MCF 10A (cell line): ENCODE data around the gene SAG. TPM values are rescaled to one million over a fixed set of nuclear protein-coding genes. Genes with fewer than 3 reads are reported as not detected.

Experiments used
- BruUV-seq: library from RNA; stranded (reverse); fragments of 400-500 nt; replicated peaks from 2 replicates; lab custom pipeline; 2021; lab: Mats Ljungman, UMichigan
- CTCF ChIA-PET: fragments of 300-600 bp; sonication (Branson Sonifier 250); formaldehyde crosslinking; extraction: SDS; loops from one replicate; lab custom pipeline; 2021; ENCODE audit warnings: antibody characterized with exemption, inconsistent platforms; lab: Yijun Ruan, JAX
- POLR2A ChIA-PET: fragments of 300-600, 350-650 bp; sonication (Branson Sonifier 250); formaldehyde crosslinking; extraction: SDS; loops from one replicate; lab custom pipeline; 2020; ENCODE audit warnings: antibody characterized with exemption, inconsistent platforms; lab: Yijun Ruan, JAX
- DNase-seq: peaks from one replicate; pipeline ENCODE4 v3.0.0-alpha.2; 2018; ENCODE audit not compliant: unreplicated experiment
- H3K27ac Mint-ChIP-seq: one replicate; pipeline ENCODE4 v1.8.0; 2022; ENCODE audit warnings: mild to moderate bottlenecking, low read depth, mixed read lengths; ENCODE audit not compliant: unreplicated experiment
- H3K27me3 Mint-ChIP-seq: one replicate; pipeline ENCODE4 v1.8.0; 2022; ENCODE audit warnings: mixed read lengths; ENCODE audit not compliant: insufficient read depth, unreplicated experiment
- H3K36me3 Mint-ChIP-seq: one replicate; pipeline ENCODE4 v1.8.0; 2022; ENCODE audit warnings: mild to moderate bottlenecking, moderate library complexity, mixed read lengths; ENCODE audit not compliant: insufficient read depth, unreplicated experiment
- H3K4me1 Mint-ChIP-seq: one replicate; pipeline ENCODE4 v1.8.0; 2022; ENCODE audit warnings: mixed read lengths; ENCODE audit not compliant: insufficient read depth, unreplicated experiment
- H3K4me3 Mint-ChIP-seq: one replicate; pipeline ENCODE4 v1.8.0; 2022; ENCODE audit warnings: mild to moderate bottlenecking, moderate library complexity, mixed read lengths; ENCODE audit not compliant: unreplicated experiment
- H3K9me3 Mint-ChIP-seq: one replicate; pipeline ENCODE4 v1.8.0; 2022; ENCODE audit warnings: mixed read lengths; ENCODE audit not compliant: unreplicated experiment
- intact Hi-C: fragments of 100-400 bp; cut with micrococcal nuclease; formaldehyde crosslinking; loops from 2 replicates; pipeline ENCODE4 v1.14.1; 2022
- total RNA-seq: library from RNA; stranded (reverse); gene quantifications from 2 replicates; pipeline ENCODE4 v1.2.3, GENCODE V29; 2022
- TF ChIP-seq, protein P1 (sequence below): fragments of 200-600 bp; IDR thresholded peaks from one replicate; pipeline ENCODE4 v1.8.0; 2022; ENCODE audit warnings: antibody characterized with exemption, mild to moderate bottlenecking; ENCODE audit not compliant: unreplicated experiment

Gene SAG
- total RNA-seq, 1 experiment from 2014 or later: not detected

- DNase-seq: no peak
- BruUV-seq: no TSS peak
- Mint-ChIP-seq H3K36me3 (no peaks in the 10 kb centered on the region), H3K27me3 (peaks cover 16% of the 10 kb centered on the region), H3K27ac (no peak overlapping the region), H3K9me3 (no peaks in the 10 kb centered on the region), H3K4me1 (no peaks in the 10 kb centered on the region), H3K4me3 (no peak overlapping the region)
- TF ChIP-seq, protein P1, sequence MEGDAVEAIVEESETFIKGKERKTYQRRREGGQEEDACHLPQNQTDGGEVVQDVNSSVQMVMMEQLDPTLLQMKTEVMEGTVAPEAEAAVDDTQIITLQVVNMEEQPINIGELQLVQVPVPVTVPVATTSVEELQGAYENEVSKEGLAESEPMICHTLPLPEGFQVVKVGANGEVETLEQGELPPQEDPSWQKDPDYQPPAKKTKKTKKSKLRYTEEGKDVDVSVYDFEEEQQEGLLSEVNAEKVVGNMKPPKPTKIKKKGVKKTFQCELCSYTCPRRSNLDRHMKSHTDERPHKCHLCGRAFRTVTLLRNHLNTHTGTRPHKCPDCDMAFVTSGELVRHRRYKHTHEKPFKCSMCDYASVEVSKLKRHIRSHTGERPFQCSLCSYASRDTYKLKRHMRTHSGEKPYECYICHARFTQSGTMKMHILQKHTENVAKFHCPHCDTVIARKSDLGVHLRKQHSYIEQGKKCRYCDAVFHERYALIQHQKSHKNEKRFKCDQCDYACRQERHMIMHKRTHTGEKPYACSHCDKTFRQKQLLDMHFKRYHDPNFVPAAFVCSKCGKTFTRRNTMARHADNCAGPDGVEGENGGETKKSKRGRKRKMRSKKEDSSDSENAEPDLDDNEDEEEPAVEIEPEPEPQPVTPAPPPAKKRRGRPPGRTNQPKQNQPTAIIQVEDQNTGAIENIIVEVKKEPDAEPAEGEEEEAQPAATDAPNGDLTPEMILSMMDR: no peak
- ChIA-PET CTCF (interaction anchor here (0.6 kb wide), 1 partner anchor 12 kb away, joined by 3 read pairs; no protein-coding TSS in a partner anchor), POLR2A (interaction anchor here (0.7 kb wide), 1 partner anchor 494 kb away, joined by 4 read pairs; no protein-coding TSS in a partner anchor)
- intact Hi-C loops: no loop called here
Measured at GRCh38 chr2:233325256-233325655, 17.6 kb downstream of the SAG start.

DNA sequence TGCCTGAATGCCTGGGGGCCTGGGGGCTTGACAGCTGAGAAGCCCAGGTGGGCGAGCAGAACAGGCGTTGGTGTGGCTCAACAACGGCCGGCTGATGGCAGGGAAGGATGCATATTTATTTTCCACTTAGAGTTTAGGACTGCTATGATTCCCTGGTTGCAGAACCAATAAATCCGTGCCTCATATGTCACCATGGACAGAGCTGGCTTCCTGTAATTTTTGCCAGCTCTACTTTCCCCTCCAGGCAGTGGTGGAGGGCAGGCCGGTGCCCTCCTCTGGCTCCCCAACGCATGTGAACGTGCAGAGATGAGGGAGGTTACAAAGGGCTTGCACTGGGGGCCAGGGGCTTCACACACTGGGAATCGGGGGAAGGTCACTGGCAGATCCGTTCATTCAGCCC lies 18.2 kb downstream of the SAG start:
- POLR2A ChIA-PET: no interaction called here
- CTCF ChIA-PET: interaction anchor here (0.6 kb wide), 1 partner anchor 30 kb away, joined by 3 read pairs; no protein-coding TSS in a partner anchor
- intact Hi-C loops: no loop called here
- no TSS peak for BruUV-seq
- H3K4me3 Mint-ChIP-seq: no peak overlapping the region
- H3K27me3 Mint-ChIP-seq: peaks cover 11% of the 10 kb centered on the region
- H3K36me3 Mint-ChIP-seq: no peaks in the 10 kb centered on the region
- H3K9me3 Mint-ChIP-seq: no peaks in the 10 kb centered on the region
- no peak for DNase-seq
- no peak overlapping the region for H3K27ac Mint-ChIP-seq
- no peaks in the 10 kb centered on the region for H3K4me1 Mint-ChIP-seq
- TF ChIP-seq, protein P1: no peak

- H3K4me3 Mint-ChIP-seq: no peak overlapping the region
- H3K4me1 Mint-ChIP-seq: no peaks in the 10 kb centered on the region
Measured at GRCh38 chr2:233326500-233326899, 18.9 kb downstream of the SAG start.

DNA sequence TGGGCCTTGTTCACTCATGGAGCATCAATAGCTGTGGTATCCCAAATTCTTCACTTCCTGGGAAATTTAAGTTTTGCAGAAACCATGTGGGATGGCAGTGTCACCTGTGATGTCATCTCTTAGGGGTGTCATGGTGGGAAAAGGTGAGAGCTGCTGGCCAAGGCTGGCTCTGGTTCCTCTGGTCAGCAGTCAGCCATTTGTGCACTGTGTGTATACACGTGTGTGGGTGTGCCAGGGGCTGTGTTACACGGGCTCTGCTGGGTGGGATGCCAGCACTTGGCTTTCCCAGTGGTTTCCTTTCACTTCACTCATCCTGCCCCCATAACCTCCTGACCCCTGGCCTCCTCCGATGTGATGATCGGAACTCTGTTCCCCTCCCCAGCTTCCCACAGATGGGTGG lies 21.3 kb downstream of the SAG start:
- BruUV-seq: no TSS peak
- Mint-ChIP-seq H3K36me3 (no peaks in the 10 kb centered on the region), H3K9me3 (no peaks in the 10 kb centered on the region), H3K4me1 (no peaks in the 10 kb centered on the region), H3K27me3 (no peaks in the 10 kb centered on the region), H3K27ac (no peak overlapping the region), H3K4me3 (no peak overlapping the region)
- DNase-seq: no peak
- CTCF ChIA-PET: no interaction called here
- POLR2A ChIA-PET: no interaction called here
- TF ChIP-seq, protein P1: no peak
- intact Hi-C loops: no loop called here

More at GRCh38 chr2:233326500-233326899, 18.9 kb downstream of the SAG start:
- TF ChIP-seq, protein P1: no peak
- no peaks in the 10 kb centered on the region for H3K36me3 Mint-ChIP-seq
- H3K9me3 Mint-ChIP-seq: no peaks in the 10 kb centered on the region
- H3K27ac Mint-ChIP-seq: no peak overlapping the region
- CTCF ChIA-PET: no interaction called here
- intact Hi-C loops: no loop called here
- no TSS peak for BruUV-seq
- POLR2A ChIA-PET: no interaction called here
- no peak for DNase-seq
- H3K27me3 Mint-ChIP-seq: peaks cover 4% of the 10 kb centered on the region
